GM21526 (cell line): ENCODE data around the gene ARID1B.
A peak's percentile ranks its signal among the peaks of the same experiment; 100 is the strongest.

Source experiments
- ATAC-seq: cut with Tn5 transposase; IDR thresholded peaks from one replicate; pipeline ENCODE4 v1.9.1; 2021; ENCODE audit warnings: moderate library complexity; ENCODE audit not compliant: unreplicated experiment, low FRiP score

The ARID1B gene

GRCh38 chr6:157193443-157193996 lies 416.3 kb downstream of the ARID1B start:
- ATAC-seq, result no peak

DNA sequence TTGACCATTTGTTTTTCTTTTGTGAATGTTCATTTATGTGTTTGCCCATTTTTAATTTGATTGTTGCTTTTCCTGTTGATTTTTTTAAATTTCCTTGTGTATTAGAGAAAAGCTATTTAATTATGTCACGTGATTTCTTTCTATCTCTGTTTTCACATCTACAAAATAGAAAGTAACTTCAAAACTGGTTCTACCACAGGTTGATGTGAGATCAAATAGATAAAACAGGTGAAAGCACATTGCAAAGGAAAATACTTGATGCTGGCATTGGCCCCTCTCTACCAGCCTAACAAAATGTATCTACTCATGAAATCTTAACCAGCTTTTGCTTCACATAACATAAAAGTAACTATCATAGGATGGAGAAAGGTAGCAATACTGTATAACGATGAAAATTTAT lies 416.9 kb downstream of the ARID1B start:
- no peak for ATAC-seq

DNA sequence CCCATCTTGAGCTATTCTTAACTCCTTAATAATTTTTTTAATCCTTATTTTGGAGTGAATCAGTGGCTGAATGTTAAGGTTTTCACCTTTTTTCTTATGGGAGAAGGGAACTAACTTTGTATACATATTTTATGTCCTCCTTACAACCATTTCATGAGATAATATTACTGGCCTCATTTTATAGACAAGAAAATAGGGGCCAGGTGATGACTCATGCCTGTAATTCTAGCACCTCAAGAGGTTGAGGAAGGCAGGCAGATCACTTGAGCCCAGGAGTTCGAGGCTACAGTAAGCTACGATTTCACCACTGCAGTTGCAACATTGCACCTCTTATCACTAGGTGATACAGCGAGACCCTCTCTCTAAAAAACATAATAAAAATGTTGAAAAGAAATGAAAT lies 417.5 kb downstream of the ARID1B start:
- no peak for ATAC-seq

DNA sequence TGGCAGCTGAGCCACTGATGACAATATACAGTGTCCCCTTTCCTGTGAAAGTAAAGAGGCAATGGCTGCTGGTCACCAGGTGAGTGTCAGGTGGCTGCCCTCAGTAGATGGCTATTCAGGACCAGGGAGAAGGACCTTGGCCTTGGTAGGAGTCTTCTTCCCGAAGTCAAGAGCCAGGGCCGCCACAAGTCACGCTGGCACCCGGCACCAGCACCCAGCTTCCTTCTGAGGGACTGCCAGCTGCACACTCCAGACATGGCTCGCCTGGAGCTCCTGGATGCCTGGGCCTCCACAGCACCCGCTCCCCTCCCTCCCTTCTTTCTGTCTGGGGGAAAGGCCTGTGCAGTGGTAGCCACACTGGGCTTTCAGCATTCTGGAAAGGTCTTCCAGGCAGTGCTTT lies 419.2 kb downstream of the ARID1B start:
- ATAC-seq, result no peak

- ATAC-seq, result no peak
These were observed 421.5 kb downstream of the ARID1B start for GRCh38 chr6:157198425-157199279.

- ATAC-seq, result no peak
These were observed 422.9 kb downstream of the ARID1B start for GRCh38 chr6:157200117-157200516.

GRCh38 chr6:157200611-157201010 lies 423.4 kb downstream of the ARID1B start:
- no peak for ATAC-seq

DNA sequence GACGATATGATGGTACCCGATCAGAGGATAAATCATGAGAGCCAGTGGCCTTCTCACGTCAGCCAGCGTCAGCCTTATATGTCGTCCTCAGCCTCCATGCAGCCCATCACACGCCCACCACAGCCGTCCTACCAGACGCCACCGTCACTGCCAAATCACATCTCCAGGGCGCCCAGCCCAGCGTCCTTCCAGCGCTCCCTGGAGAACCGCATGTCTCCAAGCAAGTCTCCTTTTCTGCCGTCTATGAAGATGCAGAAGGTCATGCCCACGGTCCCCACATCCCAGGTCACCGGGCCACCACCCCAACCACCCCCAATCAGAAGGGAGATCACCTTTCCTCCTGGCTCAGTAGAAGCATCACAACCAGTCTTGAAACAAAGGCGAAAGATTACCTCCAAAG lies 423.9 kb downstream of the ARID1B start:
- ATAC-seq, result no peak

DNA sequence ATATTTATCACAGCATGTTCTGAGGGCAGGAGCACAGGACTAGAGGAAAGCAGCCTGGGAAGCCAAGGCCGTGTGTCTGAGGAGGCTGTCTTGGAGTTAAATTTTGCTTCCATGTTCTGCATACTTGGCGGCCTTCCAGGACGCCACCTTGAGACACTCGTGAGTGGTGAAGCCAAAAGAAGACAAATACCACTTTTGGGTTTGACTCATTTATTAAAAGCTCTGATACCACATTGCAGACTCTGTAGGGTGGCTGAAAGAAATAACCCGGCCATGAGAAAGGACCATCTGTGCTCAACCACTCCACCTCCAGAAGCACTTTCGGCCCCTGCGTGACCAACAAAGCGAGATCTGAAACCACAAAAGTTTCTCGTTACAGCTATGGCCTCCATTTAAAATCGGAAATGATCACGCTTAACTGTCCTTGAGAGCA lies 426.1 kb downstream of the ARID1B start:
- peak; percentile 95 for ATAC-seq

- peak; percentile 12 for ATAC-seq
These were observed 426.6 kb downstream of the ARID1B start for GRCh38 chr6:157203764-157204163.

GRCh38 chr6:157205473-157206358 lies 428.5 kb downstream of the ARID1B start:
- no peak for ATAC-seq

DNA sequence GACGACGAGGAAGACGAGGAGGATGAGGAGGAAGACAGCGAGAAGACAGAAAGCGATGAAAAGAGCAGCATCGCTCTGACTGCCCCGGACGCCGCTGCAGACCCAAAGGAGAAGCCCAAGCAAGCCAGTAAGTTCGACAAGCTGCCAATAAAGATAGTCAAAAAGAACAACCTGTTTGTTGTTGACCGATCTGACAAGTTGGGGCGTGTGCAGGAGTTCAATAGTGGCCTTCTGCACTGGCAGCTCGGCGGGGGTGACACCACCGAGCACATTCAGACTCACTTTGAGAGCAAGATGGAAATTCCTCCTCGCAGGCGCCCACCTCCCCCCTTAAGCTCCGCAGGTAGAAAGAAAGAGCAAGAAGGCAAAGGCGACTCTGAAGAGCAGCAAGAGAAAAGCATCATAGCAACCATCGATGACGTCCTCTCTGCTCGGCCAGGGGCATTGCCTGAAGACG lies 429.2 kb downstream of the ARID1B start:
- no peak for ATAC-seq

- ATAC-seq, result no peak
These were observed 430.4 kb downstream of the ARID1B start for GRCh38 chr6:157207521-157208076.

GRCh38 chr6:157209865-157210530 lies 432.8 kb downstream of the ARID1B start:
- no peak for ATAC-seq

GRCh38 chr6:157210954-157211353 lies 433.8 kb downstream of the ARID1B start:
- no peak for ATAC-seq

- no peak for ATAC-seq
These were observed 434.7 kb downstream of the ARID1B start for GRCh38 chr6:157211603-157212455.

- no peak for ATAC-seq
These were observed 436.2 kb downstream of the ARID1B start for GRCh38 chr6:157213426-157213825.

- ATAC-seq, result no peak
These were observed 436.9 kb downstream of the ARID1B start for GRCh38 chr6:157213907-157214565.

- ATAC-seq, result no peak
These were observed 438.5 kb downstream of the ARID1B start for GRCh38 chr6:157215717-157216116.
